ENCODE results near the gene C1orf167.

C1orf167 gene

GRCh38 chr1:11727119-11727518 lies 34.9 kb upstream of the C1orf167 start:
- H3K4me3 ChIP-seq = no peak overlapping the region
- H3K27ac ChIP-seq = no peak overlapping the region
- DNase-seq = no peak
- H3K9me3 ChIP-seq = no peaks in the 10 kb centered on the region
- no peak for TF ChIP-seq CTCF (IDR thresholded peaks at IDR 0.05)
- H3K27me3 ChIP-seq = peaks cover 0 to 19% of the 10 kb centered on the region in 2 donors
- intact Hi-C loops (cut with DNase I; ENCODE audit: low total_unique reads) = no loop called here
- no peaks in the 10 kb centered on the region for H3K36me3 ChIP-seq
- peaks cover 0 to 16% (median 4%) of the 10 kb centered on the region in 4 donors for H3K4me1 ChIP-seq

- no peak for DNase-seq
- Histone ChIP-seq H3K9me3 (no peaks in the 10 kb centered on the region), H3K36me3 (no peaks in the 10 kb centered on the region), H3K27me3 (peaks cover 0 to 18% of the 10 kb centered on the region in 2 donors), H3K27ac (no peak overlapping the region), H3K4me1 (peaks cover 0 to 22% (median 4%) of the 10 kb centered on the region in 4 donors), H3K4me3 (no peak overlapping the region)
- intact Hi-C loops (cut with DNase I; ENCODE audit: low total_unique reads) = no loop called here
- TF ChIP-seq CTCF (IDR thresholded peaks at IDR 0.05) = no peak
These were observed 33.7 kb upstream of the C1orf167 start for GRCh38 chr1:11728126-11728806.

GRCh38 chr1:11729155-11729497 lies 32.9 kb upstream of the C1orf167 start:
- no peak for DNase-seq
- no peaks in the 10 kb centered on the region for H3K36me3 ChIP-seq
- no peak overlapping the region for H3K27ac ChIP-seq
- intact Hi-C loops (cut with DNase I; ENCODE audit: low total_unique reads) = no loop called here
- peaks cover 0 to 15% of the 10 kb centered on the region in 2 donors for H3K27me3 ChIP-seq
- H3K9me3 ChIP-seq = no peaks in the 10 kb centered on the region
- H3K4me3 ChIP-seq = no peak overlapping the region
- H3K4me1 ChIP-seq = peaks cover 0 to 22% (median 4%) of the 10 kb centered on the region in 4 donors
- TF ChIP-seq CTCF (IDR thresholded peaks at IDR 0.05) = no peak

GRCh38 chr1:11729498-11730428 lies 32.2 kb upstream of the C1orf167 start:
- H3K36me3 ChIP-seq = no peaks in the 10 kb centered on the region
- H3K27me3 ChIP-seq = peaks cover 0 to 12% of the 10 kb centered on the region in 2 donors
- H3K27ac ChIP-seq = no peak overlapping the region
- peaks cover 0 to 22% (median 4%) of the 10 kb centered on the region in 4 donors for H3K4me1 ChIP-seq
- intact Hi-C loops (cut with DNase I; ENCODE audit: low total_unique reads) = no loop called here
- H3K9me3 ChIP-seq = no peaks in the 10 kb centered on the region
- TF ChIP-seq CTCF (IDR thresholded peaks at IDR 0.05) = no peak
- peak in 1 of 2 donors; percentile 48 for DNase-seq
- H3K4me3 ChIP-seq = no peak overlapping the region

GRCh38 chr1:11730429-11730891 lies 31.5 kb upstream of the C1orf167 start:
- H3K4me3 ChIP-seq = no peak overlapping the region
- H3K27ac ChIP-seq = no peak overlapping the region
- peak in 1 of 2 donors; percentile 54 for DNase-seq
- H3K27me3 ChIP-seq = peaks cover 0 to 12% of the 10 kb centered on the region in 2 donors
- intact Hi-C loops (cut with DNase I; ENCODE audit: low total_unique reads) = no loop called here
- no peaks in the 10 kb centered on the region for H3K36me3 ChIP-seq
- peaks cover 0 to 23% (median 4%) of the 10 kb centered on the region in 4 donors for H3K4me1 ChIP-seq
- no peak for TF ChIP-seq CTCF (IDR thresholded peaks at IDR 0.05)
- no peaks in the 10 kb centered on the region for H3K9me3 ChIP-seq
